T-helper 1 cell treated with Interleukin-12 subunit alpha and Interleukin-12 subunit beta and Interleukin-4 antibody, amounts not matched to agents 30 ng/mL and 1 ng/mL, for 36 hours (primary cell): ENCODE data around the gene SMYD3. TPM values are rescaled to one million over a fixed set of nuclear protein-coding genes. Genes with fewer than 3 reads are reported as not detected.

ENCODE experiments used
- intact Hi-C: fragments of 100-400 bp; cut with micrococcal nuclease; formaldehyde crosslinking; loops from one replicate; pipeline ENCODE4 v1.15.1; 2024
- total RNA-seq: library from RNA; stranded (reverse); gene quantifications from 2 replicates; pipeline ENCODE4 v1.2.3, GENCODE V29; 2022

SMYD3 gene
- total RNA-seq, 1 donor from 2014 or later: 24.1 TPM

- intact Hi-C loops: no loop called here
These were observed 195.6 kb downstream of the SMYD3 start for GRCh38 chr1:246311461-246311860.

- intact Hi-C loops: no loop called here
These were observed 197.7 kb downstream of the SMYD3 start for GRCh38 chr1:246309247-246309884.

- intact Hi-C loops: no loop called here
These were observed 198.5 kb downstream of the SMYD3 start for GRCh38 chr1:246308533-246309075.

GRCh38 chr1:246306415-246307037 is 200.6 kb downstream of the SMYD3 start:
- intact Hi-C loops: no loop called here

- intact Hi-C loops: no loop called here
These were observed 202.4 kb downstream of the SMYD3 start for GRCh38 chr1:246304484-246305259.

- intact Hi-C loops: no loop called here
These were observed 204.3 kb downstream of the SMYD3 start for GRCh38 chr1:246302711-246303317.

- intact Hi-C loops: no loop called here
These were observed 204.8 kb downstream of the SMYD3 start for GRCh38 chr1:246302251-246302625.

- intact Hi-C loops: no loop called here
These were observed 205.4 kb downstream of the SMYD3 start for GRCh38 chr1:246301553-246302250.

GRCh38 chr1:246300626-246301549 is 206.2 kb downstream of the SMYD3 start:
- intact Hi-C loops: no loop called here

GRCh38 chr1:246297279-246298265 is 209.5 kb downstream of the SMYD3 start:
- intact Hi-C loops: no loop called here

GRCh38 chr1:246295968-246296367 is 211.1 kb downstream of the SMYD3 start:
- intact Hi-C loops: no loop called here

GRCh38 chr1:246295340-246295739 is 211.7 kb downstream of the SMYD3 start:
- intact Hi-C loops: no loop called here

GRCh38 chr1:246294263-246294662 is 212.8 kb downstream of the SMYD3 start:
- intact Hi-C loops: no loop called here

GRCh38 chr1:246293366-246294121 is 213.5 kb downstream of the SMYD3 start:
- intact Hi-C loops: no loop called here

- intact Hi-C loops: no loop called here
These were observed 214.5 kb downstream of the SMYD3 start for GRCh38 chr1:246292571-246292970.

GRCh38 chr1:246291127-246291526 is 216.0 kb downstream of the SMYD3 start:
- intact Hi-C loops: no loop called here

- intact Hi-C loops: no loop called here
These were observed 223.2 kb downstream of the SMYD3 start for GRCh38 chr1:246283771-246284410.

- intact Hi-C loops: loop anchor here (2.0 kb wide), 1 partner anchor 269 kb away; no protein-coding TSS in a partner anchor
These were observed 225.4 kb downstream of the SMYD3 start for GRCh38 chr1:246281639-246282038.
